B cell (primary cell): ENCODE measurements around the gene IMPDH2. TPM values are rescaled to one million over a fixed set of nuclear protein-coding genes. Genes with fewer than 3 reads are reported as not detected.

ENCODE experiments used
- ATAC-seq: fragments of 200-7000 bp; cut with Tn5 transposase; one replicate; pipeline ENCODE4 v1.10.0; 2021; ENCODE audit warnings: low read depth, mild to moderate bottlenecking, moderate number of reproducible peaks, moderate library complexity
- CTCF ChIA-PET: fragments of 350-600 bp; sonication (Branson Sonifier 250); formaldehyde crosslinking; loops from one replicate; lab custom pipeline; 2021; ENCODE audit warnings: antibody characterized with exemption, inconsistent platforms; lab: Charles Lee
- POLR2A ChIA-PET: fragments of 350-600 bp; sonication (Branson Sonifier 250); formaldehyde crosslinking; loops from one replicate; lab custom pipeline; 2021; ENCODE audit warnings: antibody characterized with exemption; lab: Charles Lee
- DNase-seq: peaks from one replicate; pipeline ENCODE4 v3.0.0; 2013
- H2AFZ ChIP-seq: 2 replicates; pipeline ENCODE4 v1.6.1; 2012; ENCODE audit warnings: mild to moderate bottlenecking, low read depth, low read length; ENCODE audit not compliant: insufficient read depth, poor library complexity, severe bottlenecking
- H3K27ac ChIP-seq, 2 donors: 1 replicate in 1 of 2; 2 replicates in 1 of 2; pipeline ENCODE4 v1.5.1; 2012 to 2013; ENCODE audit warnings: low read length in 2 of 2, mild to moderate bottlenecking in 2 of 2, moderate library complexity in 1 of 2
- H3K27me3 ChIP-seq, 4 experiments: fragments of 200-600 bp in 1 of 4; sonication (generic) in 1 of 4; replicated peaks in 1 of 4; 1 replicate in 2 of 4; 2 replicates in 2 of 4; pipeline versions ENCODE4 v1.6.1 to v1.7.0; 2013 to 2016; ENCODE audit warnings: low read length in 3 of 4, mild to moderate bottlenecking in 2 of 4, mixed read lengths in 1 of 4, moderate library complexity in 1 of 4; ENCODE audit not compliant: insufficient read depth in 4 of 4, control insufficient read depth in 3 of 4; ENCODE audit errors: control extremely low read depth in 1 of 4
- H3K36me3 ChIP-seq, 2 experiments: replicated peaks in 1 of 2; 1 replicate in 1 of 2; 2 replicates in 1 of 2; pipeline versions ENCODE4 v1.6.1 to v1.7.1; 2013; ENCODE audit warnings: low read length in 1 of 2; ENCODE audit not compliant: insufficient read depth in 2 of 2, control insufficient read depth in 1 of 2; ENCODE audit errors: control extremely low read depth in 1 of 2, extremely low read depth in 1 of 2
- H3K4me1 ChIP-seq, 2 donors: fragments of 200-600 bp in 1 of 2; sonication (generic) in 1 of 2; 1 replicate in 1 of 2; 2 replicates in 1 of 2; pipeline versions ENCODE4 v1.5.1 to v1.6.1; 2013 to 2017; ENCODE audit warnings: low read length in 2 of 2; ENCODE audit not compliant: control insufficient read depth in 2 of 2, insufficient read depth in 2 of 2
- H3K4me2 ChIP-seq: replicated peaks from 2 replicates; pipeline ENCODE3; 2012; ENCODE audit warnings: mild to moderate bottlenecking, low read depth, low read length; ENCODE audit not compliant: poor library complexity, severe bottlenecking
- H3K4me3 ChIP-seq, 5 experiments: fragments of 200-600 bp in 1 of 5; sonication (generic) in 1 of 5; 1 replicate in 3 of 5; 2 replicates in 2 of 5; pipeline versions ENCODE4 v1.5.1 to v1.7.0; 2011 to 2016; ENCODE audit warnings: low read length in 4 of 5, mild to moderate bottlenecking in 4 of 5, low read depth in 2 of 5, control low read depth in 1 of 5, moderate library complexity in 1 of 5; ENCODE audit not compliant: insufficient read depth in 1 of 5; ENCODE audit errors: control extremely low read depth in 1 of 5, extremely low read depth in 1 of 5
- H3K79me2 ChIP-seq: fragments of 200-600 bp; sonication (generic); one replicate; pipeline ENCODE4 v1.6.0; 2016; ENCODE audit warnings: low read length; ENCODE audit not compliant: control insufficient read depth, insufficient read depth
- H3K9ac ChIP-seq: fragments of 200-600 bp; sonication (generic); 2 replicates; pipeline ENCODE4 v1.6.1; 2017; ENCODE audit warnings: mild to moderate bottlenecking, low read length, moderate library complexity
- H3K9me3 ChIP-seq, 3 donors: one replicate each; pipeline versions ENCODE4 v1.6.1 to v1.7.1; 2013; ENCODE audit warnings: low read length in 2 of 3; ENCODE audit not compliant: control insufficient read depth in 2 of 3, insufficient read depth in 1 of 3; ENCODE audit errors: control extremely low read depth in 1 of 3
- H4K20me1 ChIP-seq: 2 replicates; pipeline ENCODE4 v1.6.0; 2012; ENCODE audit warnings: mild to moderate bottlenecking, low read length; ENCODE audit not compliant: insufficient read depth, control insufficient read depth, poor library complexity, severe bottlenecking
- H3K27ac Mint-ChIP-seq: one replicate; pipeline ENCODE4 v1.8.0; 2021; ENCODE audit warnings: mixed read lengths
- H3K27me3 Mint-ChIP-seq: one replicate; pipeline ENCODE4 v1.8.0; 2021; ENCODE audit warnings: mixed read lengths
- H3K4me1 Mint-ChIP-seq: one replicate; pipeline ENCODE4 v1.8.0; 2021; ENCODE audit warnings: mixed read lengths
- H3K4me3 Mint-ChIP-seq: one replicate; pipeline ENCODE4 v1.8.0; 2021; ENCODE audit warnings: mixed read lengths
- H3K9me3 Mint-ChIP-seq: one replicate; pipeline ENCODE4 v1.8.0; 2022; ENCODE audit warnings: mixed read lengths; ENCODE audit not compliant: insufficient read depth
- EZH2 ChIP-seq: IDR thresholded peaks from 2 replicates; pipeline ENCODE4 v1.6.1; 2012; ENCODE audit warnings: borderline replicate concordance, low read depth, mild to moderate bottlenecking, moderate library complexity, low read length; ENCODE audit not compliant: insufficient read depth, poor library complexity, severe bottlenecking
- WGBS: methylation state at CpG from one replicate; pipeline ENCODE4 v1.1.5; 2013; ENCODE audit warnings: missing lambda C conversion rate; ENCODE audit not compliant: insufficient coverage; 5-methylcytosine and 5-hydroxymethylcytosine counted together
- intact Hi-C: fragments of 100-400 bp; cut with micrococcal nuclease; formaldehyde crosslinking; loops from one replicate; pipeline ENCODE4 v1.10.0; 2022
- polyA plus RNA-seq: library from polyadenylated mRNA; depleted of rRNA; stranded (reverse); fragments of >200 nt; gene quantifications from 2 replicates; pipeline ENCODE4 v1.2.3, GENCODE V29; 2012
- total RNA-seq, 2 donors: library from RNA; stranded (reverse); fragments of 120-200 nt in 1 of 2; gene quantifications; 1 replicate in 1 of 2; 2 replicates in 1 of 2; pipeline versions ENCODE4 v1.2.3 to v1.2.4, GENCODE V29; 2013 to 2022
- TF ChIP-seq, protein P1 (sequence below): fragments of 200-600 bp; IDR thresholded peaks from one replicate; pipeline ENCODE4 v1.8.0; 2022; ENCODE audit warnings: antibody characterized with exemption, mild to moderate bottlenecking

IMPDH2 gene
- total and polyA plus RNA-seq, 2 donors (not counting 1 experiment from before 2014, with no cell fraction given): 171 to 193 TPM

DNA sequence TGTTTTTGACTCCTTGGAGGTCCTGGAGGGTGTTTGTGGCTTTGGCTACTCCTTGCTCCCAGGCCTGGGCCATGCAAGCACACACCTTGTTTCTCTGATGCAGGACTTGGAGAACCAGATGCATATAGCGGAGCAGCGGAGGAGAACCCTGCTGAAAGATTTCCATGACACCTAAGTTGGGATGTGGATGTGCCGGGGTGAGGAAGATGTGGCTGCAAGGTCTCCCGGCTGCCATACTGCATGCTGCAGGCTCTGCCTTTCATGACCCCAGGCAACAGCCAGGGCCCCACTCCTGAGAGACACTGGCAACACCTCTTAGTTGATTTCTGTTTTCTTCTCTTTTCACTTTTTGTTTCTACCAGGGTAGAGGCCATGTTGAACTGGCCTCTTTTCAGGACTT lies 46.1 kb downstream of the IMPDH2 start:
- Histone ChIP-seq H2AFZ (no peak overlapping the region), H3K4me2 (no peak overlapping the region), H3K4me3 (no peak overlapping the region), H4K20me1 (no peaks in the 10 kb centered on the region), H3K9me3 (no peaks in the 10 kb centered on the region), H3K36me3 (peaks cover 1 to 56% of the 10 kb centered on the region in 2 experiments), H3K27me3 (no peaks in the 10 kb centered on the region), H3K9ac (no peak overlapping the region), H3K27ac (no peak overlapping the region), H3K79me2 (no peaks in the 10 kb centered on the region), H3K4me1 (no peaks in the 10 kb centered on the region)
- Mint-ChIP-seq H3K27ac (no peak overlapping the region), H3K4me3 (no peak overlapping the region), H3K4me1 (peaks cover 3% of the 10 kb centered on the region), H3K27me3 (no peaks in the 10 kb centered on the region), H3K9me3 (no peaks in the 10 kb centered on the region)
- ATAC-seq (no peak), DNase-seq (no peak)
- 100% methylated on average over 4 of the region's 4 CpGs for WGBS
- intact Hi-C loops: no loop called here
- TF ChIP-seq, protein P1, sequence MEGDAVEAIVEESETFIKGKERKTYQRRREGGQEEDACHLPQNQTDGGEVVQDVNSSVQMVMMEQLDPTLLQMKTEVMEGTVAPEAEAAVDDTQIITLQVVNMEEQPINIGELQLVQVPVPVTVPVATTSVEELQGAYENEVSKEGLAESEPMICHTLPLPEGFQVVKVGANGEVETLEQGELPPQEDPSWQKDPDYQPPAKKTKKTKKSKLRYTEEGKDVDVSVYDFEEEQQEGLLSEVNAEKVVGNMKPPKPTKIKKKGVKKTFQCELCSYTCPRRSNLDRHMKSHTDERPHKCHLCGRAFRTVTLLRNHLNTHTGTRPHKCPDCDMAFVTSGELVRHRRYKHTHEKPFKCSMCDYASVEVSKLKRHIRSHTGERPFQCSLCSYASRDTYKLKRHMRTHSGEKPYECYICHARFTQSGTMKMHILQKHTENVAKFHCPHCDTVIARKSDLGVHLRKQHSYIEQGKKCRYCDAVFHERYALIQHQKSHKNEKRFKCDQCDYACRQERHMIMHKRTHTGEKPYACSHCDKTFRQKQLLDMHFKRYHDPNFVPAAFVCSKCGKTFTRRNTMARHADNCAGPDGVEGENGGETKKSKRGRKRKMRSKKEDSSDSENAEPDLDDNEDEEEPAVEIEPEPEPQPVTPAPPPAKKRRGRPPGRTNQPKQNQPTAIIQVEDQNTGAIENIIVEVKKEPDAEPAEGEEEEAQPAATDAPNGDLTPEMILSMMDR: no peak
- TF ChIP-seq EZH2: no peak
- ChIA-PET POLR2A (no interaction called here), CTCF (no interaction called here)

DNA sequence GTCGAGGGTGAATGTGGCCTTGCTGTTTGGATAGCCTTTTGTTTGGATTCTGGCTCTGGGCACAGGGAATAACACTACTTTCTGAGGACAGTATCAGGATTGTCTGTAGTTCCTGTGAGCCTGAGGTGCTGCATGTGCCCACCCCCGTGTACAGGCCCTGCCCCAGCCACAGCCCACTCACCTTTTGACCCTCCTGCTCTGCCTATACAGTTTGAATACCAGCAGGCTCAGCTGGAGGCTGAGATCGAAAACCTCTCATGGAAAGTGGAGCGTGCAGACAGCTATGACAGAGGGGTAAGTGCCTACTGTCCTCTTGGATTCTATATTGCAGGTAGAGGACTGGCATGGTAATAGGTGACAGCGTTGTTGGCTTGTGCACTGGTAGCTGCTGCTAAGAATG lies 46.5 kb downstream of the IMPDH2 start:
- no peak overlapping the region for H3K4me2 ChIP-seq
- H3K27ac ChIP-seq: no peak overlapping the region
- H3K9ac ChIP-seq: no peak overlapping the region
- DNase-seq (no peak), ATAC-seq (no peak)
- no peak for TF ChIP-seq EZH2
- TF ChIP-seq, protein P1: no peak
- 100% methylated on average over 4 of the region's 5 CpGs for WGBS
- no peaks in the 10 kb centered on the region for H3K9me3 ChIP-seq
- Mint-ChIP-seq H3K27me3 (no peaks in the 10 kb centered on the region), H3K27ac (no peak overlapping the region), H3K4me1 (no peaks in the 10 kb centered on the region), H3K4me3 (no peak overlapping the region), H3K9me3 (no peaks in the 10 kb centered on the region)
- no peak overlapping the region for H3K4me3 ChIP-seq
- no peaks in the 10 kb centered on the region for H3K79me2 ChIP-seq
- no peak overlapping the region for H2AFZ ChIP-seq
- no peaks in the 10 kb centered on the region for H4K20me1 ChIP-seq
- H3K27me3 ChIP-seq: no peaks in the 10 kb centered on the region
- peaks cover 1 to 60% of the 10 kb centered on the region in 2 experiments for H3K36me3 ChIP-seq
- no peaks in the 10 kb centered on the region for H3K4me1 ChIP-seq
- intact Hi-C loops: no loop called here
- ChIA-PET POLR2A (no interaction called here), CTCF (no interaction called here)
